Activated T-helper 2 cell treated with anti-CD3 and anti-CD28 coated beads, Interferon-gamma antibody, Interleukin-2, Interleukin-4, amounts not matched to agents 10 μg/mL and 5 μg/mL and 100 μg/mL, durations not matched to agents 14 hours and 24 hours and 36 hours (primary cell): ENCODE data around the gene MEIKIN. TPM values are rescaled to one million over a fixed set of nuclear protein-coding genes. Genes with fewer than 3 reads are reported as not detected.

ENCODE experiments used
- DNase-seq: peaks from one replicate; pipeline ENCODE4 v3.0.0; 2021; ENCODE audit warnings: low spot score
- H3K27ac Mint-ChIP-seq: one replicate; pipeline ENCODE4 v1.8.0; 2021; ENCODE audit warnings: mixed read lengths
- H3K27me3 Mint-ChIP-seq: one replicate; pipeline ENCODE4 v1.8.0; 2021; ENCODE audit warnings: low read depth, mixed read lengths
- H3K36me3 Mint-ChIP-seq: one replicate; pipeline ENCODE4 v1.8.0; 2021; ENCODE audit warnings: low read depth, mixed read lengths
- H3K4me1 Mint-ChIP-seq: one replicate; pipeline ENCODE4 v1.8.0; 2021; ENCODE audit warnings: low read depth, mixed read lengths
- H3K4me3 Mint-ChIP-seq: one replicate; pipeline ENCODE4 v1.8.0; 2021; ENCODE audit warnings: low read depth, mild to moderate bottlenecking, moderate library complexity, mixed read lengths
- H3K9me3 Mint-ChIP-seq: one replicate; pipeline ENCODE4 v1.8.0; 2021; ENCODE audit warnings: mixed read lengths
- intact Hi-C: fragments of 100-400 bp; cut with micrococcal nuclease; formaldehyde crosslinking; loops from one replicate; pipeline ENCODE4 v1.15.1; 2023
- total RNA-seq: library from RNA; stranded (reverse); gene quantifications from 2 replicates; pipeline ENCODE4 v1.2.3, GENCODE V29; 2022

MEIKIN gene
- total RNA-seq, 1 donor from 2014 or later = not detected

- no peak overlapping the region for H3K4me3 Mint-ChIP-seq
- DNase-seq = no peak
- no peaks in the 10 kb centered on the region for H3K9me3 Mint-ChIP-seq
- peaks cover 2% of the 10 kb centered on the region for H3K4me1 Mint-ChIP-seq
- H3K27me3 Mint-ChIP-seq = no peaks in the 10 kb centered on the region
- intact Hi-C loops = no loop called here
- no peak overlapping the region for H3K27ac Mint-ChIP-seq
- peaks cover 3% of the 10 kb centered on the region for H3K36me3 Mint-ChIP-seq
Observed at GRCh38 chr5:131965826-131966415, 20.5 kb upstream of the MEIKIN start.

GRCh38 chr5:131959906-131960305 is 14.4 kb upstream of the MEIKIN start:
- no peaks in the 10 kb centered on the region for H3K9me3 Mint-ChIP-seq
- no peak overlapping the region for H3K4me3 Mint-ChIP-seq
- peaks cover 2% of the 10 kb centered on the region for H3K4me1 Mint-ChIP-seq
- no peaks in the 10 kb centered on the region for H3K27me3 Mint-ChIP-seq
- no peak for DNase-seq
- intact Hi-C loops = no loop called here
- H3K36me3 Mint-ChIP-seq = peaks cover 6% of the 10 kb centered on the region
- H3K27ac Mint-ChIP-seq = no peak overlapping the region

DNA sequence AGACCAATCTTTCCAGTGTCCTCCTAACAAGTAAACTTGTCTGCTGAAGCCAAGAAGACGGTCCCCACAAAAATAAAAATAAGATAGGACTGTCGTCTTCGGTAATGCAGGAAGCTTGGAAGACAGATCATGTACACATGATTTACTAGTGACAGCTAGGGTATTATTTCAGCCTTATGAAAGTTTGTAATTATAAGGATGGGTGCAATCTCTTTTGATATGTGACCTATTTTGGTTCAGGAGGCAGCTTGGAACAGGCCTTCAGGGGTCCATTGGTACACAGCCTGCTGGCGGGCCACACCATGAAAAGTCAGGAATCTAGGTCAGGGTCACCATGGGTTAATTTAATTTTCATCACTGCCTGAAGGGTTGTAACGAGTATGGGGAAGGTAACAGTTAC is 13.7 kb upstream of the MEIKIN start:
- intact Hi-C loops = no loop called here
- Mint-ChIP-seq H3K4me1 (peaks cover 8% of the 10 kb centered on the region), H3K9me3 (no peaks in the 10 kb centered on the region), H3K27ac (no peak overlapping the region), H3K27me3 (no peaks in the 10 kb centered on the region), H3K4me3 (no peak overlapping the region), H3K36me3 (peaks cover 9% of the 10 kb centered on the region)
- no peak for DNase-seq

- intact Hi-C loops = no loop called here
- Mint-ChIP-seq H3K36me3 (peaks cover 9% of the 10 kb centered on the region), H3K4me1 (peaks cover 10% of the 10 kb centered on the region), H3K27me3 (no peaks in the 10 kb centered on the region), H3K9me3 (no peaks in the 10 kb centered on the region), H3K4me3 (no peak overlapping the region), H3K27ac (no peak overlapping the region)
- no peak for DNase-seq
Observed at GRCh38 chr5:131957721-131958441, 12.4 kb upstream of the MEIKIN start.

- Mint-ChIP-seq H3K9me3 (no peaks in the 10 kb centered on the region), H3K27me3 (peaks cover 6% of the 10 kb centered on the region), H3K4me1 (peaks cover 10% of the 10 kb centered on the region), H3K4me3 (no peak overlapping the region), H3K36me3 (peaks cover 9% of the 10 kb centered on the region), H3K27ac (no peak overlapping the region)
- intact Hi-C loops = no loop called here
- no peak for DNase-seq
Observed at GRCh38 chr5:131953969-131954368, 8.5 kb upstream of the MEIKIN start.

- intact Hi-C loops = no loop called here
- H3K9me3 Mint-ChIP-seq = no peaks in the 10 kb centered on the region
Observed at GRCh38 chr5:131952301-131952857, 6.9 kb upstream of the MEIKIN start.

DNA sequence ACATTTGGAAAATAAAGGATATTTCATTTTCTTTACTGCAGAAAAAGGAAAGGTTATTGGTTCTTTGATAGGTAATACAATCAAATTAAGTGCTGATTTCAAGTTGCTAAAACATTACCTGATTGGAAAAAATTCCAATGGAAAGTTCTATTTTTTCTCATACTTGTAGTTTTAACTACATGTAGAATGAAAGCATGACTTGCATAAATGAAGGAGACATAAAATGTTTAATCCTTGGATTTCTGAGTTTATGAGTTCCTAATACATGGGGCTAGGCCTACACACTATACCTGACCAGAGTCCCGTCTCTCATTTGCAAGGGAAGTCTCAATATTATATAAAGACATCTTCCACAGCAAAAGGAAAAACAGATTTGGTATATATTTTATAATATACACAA is 5.2 kb upstream of the MEIKIN start:
- H3K4me3 Mint-ChIP-seq = no peak overlapping the region
- H3K27ac Mint-ChIP-seq = no peak overlapping the region
- peaks cover 8% of the 10 kb centered on the region for H3K4me1 Mint-ChIP-seq
- peaks cover 9% of the 10 kb centered on the region for H3K27me3 Mint-ChIP-seq
- no peak for DNase-seq
- no peaks in the 10 kb centered on the region for H3K9me3 Mint-ChIP-seq
- intact Hi-C loops = no loop called here
- H3K36me3 Mint-ChIP-seq = peaks cover 4% of the 10 kb centered on the region

More at GRCh38 chr5:131952301-131952857, 6.9 kb upstream of the MEIKIN start:
- H3K27ac Mint-ChIP-seq = no peak overlapping the region
- H3K4me1 Mint-ChIP-seq = peaks cover 10% of the 10 kb centered on the region
- DNase-seq = no peak
- peaks cover 5% of the 10 kb centered on the region for H3K36me3 Mint-ChIP-seq
- no peak overlapping the region for H3K4me3 Mint-ChIP-seq
- H3K27me3 Mint-ChIP-seq = peaks cover 9% of the 10 kb centered on the region

DNA sequence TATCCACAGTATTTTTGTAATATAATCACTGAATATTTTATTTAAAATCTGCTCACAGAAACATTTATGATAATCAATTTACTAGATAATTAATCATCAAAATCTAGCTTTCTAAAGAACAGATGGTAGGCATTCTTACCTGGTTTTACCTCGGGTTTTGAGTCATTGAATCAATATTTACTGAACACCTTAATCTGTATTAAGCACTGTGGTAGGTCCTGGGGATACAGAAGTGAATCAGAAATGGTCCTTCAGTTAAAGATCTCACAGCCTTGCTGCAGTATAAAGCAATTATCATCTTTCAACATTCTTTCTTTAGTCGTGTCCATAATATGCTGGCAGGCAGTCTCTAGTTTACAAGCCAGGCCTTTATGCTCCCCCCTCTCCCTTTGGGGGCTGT is 2.0 kb upstream of the MEIKIN start:
- DNase-seq = no peak
- H3K36me3 Mint-ChIP-seq = no peaks in the 10 kb centered on the region
- intact Hi-C loops = no loop called here
- H3K27ac Mint-ChIP-seq = no peak overlapping the region
- no peaks in the 10 kb centered on the region for H3K9me3 Mint-ChIP-seq
- H3K4me1 Mint-ChIP-seq = no peaks in the 10 kb centered on the region
- H3K27me3 Mint-ChIP-seq = peaks cover 12% of the 10 kb centered on the region
- no peak overlapping the region for H3K4me3 Mint-ChIP-seq

DNA sequence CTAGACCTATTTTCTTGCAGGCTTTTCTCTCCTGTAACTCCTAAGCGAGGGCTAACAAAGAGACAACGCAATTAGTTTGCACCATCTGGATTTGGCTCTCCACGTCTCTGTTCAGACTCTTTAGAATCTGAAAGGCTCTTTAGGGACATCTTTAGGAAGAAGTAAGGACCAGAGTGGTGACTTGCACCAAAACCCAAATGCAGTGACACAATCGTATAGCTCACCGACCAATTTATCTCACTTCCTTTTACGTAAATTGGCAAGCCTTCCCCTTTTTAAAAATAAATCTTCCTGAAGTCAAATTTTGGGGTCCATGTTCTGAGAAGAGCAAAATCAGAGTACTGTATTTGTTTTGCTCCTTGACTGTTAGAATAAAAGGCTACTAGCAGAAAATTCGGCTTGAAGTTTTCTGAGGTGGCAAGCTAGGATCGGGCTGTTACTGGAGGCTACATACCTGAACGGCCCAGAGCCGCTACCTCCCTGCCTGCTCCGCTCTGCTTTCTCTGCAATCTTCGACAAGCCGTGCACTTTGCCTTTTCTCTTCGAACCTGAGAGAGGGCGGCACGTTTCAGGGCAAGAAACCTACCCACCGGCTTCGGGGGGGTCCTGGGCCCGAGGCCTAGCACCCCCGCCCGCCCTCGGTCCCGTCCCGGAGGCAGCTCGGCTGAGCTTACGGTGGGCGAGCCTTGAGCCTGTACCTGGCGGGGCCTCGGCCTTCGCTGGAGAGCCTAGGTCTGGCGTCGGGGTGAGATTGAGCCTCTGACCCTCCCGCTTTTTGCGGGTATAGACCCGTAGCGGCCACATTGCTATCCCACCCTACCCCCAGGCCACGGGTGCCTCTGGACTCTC is 537 bp downstream of the MEIKIN start:
- no peaks in the 10 kb centered on the region for H3K36me3 Mint-ChIP-seq
- H3K27ac Mint-ChIP-seq = no peak overlapping the region
- no peaks in the 10 kb centered on the region for H3K4me1 Mint-ChIP-seq
- intact Hi-C loops = no loop called here
- DNase-seq = no peak
- H3K9me3 Mint-ChIP-seq = no peaks in the 10 kb centered on the region
- no peak overlapping the region for H3K4me3 Mint-ChIP-seq
- H3K27me3 Mint-ChIP-seq = peaks cover 25% of the 10 kb centered on the region

GRCh38 chr5:131943916-131944315 is 1.5 kb downstream of the MEIKIN start:
- intact Hi-C loops = no loop called here
- Mint-ChIP-seq H3K9me3 (no peaks in the 10 kb centered on the region), H3K4me3 (no peak overlapping the region), H3K27me3 (peaks cover 23% of the 10 kb centered on the region), H3K4me1 (no peaks in the 10 kb centered on the region), H3K36me3 (no peaks in the 10 kb centered on the region), H3K27ac (no peak overlapping the region)
- no peak for DNase-seq

DNA sequence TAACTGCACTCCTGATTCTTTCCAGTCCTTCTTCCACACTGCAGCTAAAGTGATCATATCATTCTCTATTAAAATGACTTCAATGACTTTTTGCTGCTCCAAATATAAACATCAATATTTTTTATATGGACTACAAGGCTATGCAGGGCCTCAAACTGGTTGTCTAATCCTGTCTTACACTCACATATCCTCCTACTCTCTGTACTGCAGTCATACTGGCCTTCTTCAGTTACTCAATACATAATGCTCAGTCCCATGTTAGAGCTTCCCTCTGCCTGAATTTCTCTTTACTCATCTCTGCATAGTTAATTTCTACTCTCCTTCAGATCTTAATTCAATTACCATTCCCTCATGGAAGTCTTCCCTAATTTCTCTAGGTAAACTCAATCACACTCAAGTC is 3.4 kb downstream of the MEIKIN start:
- Mint-ChIP-seq H3K9me3 (no peaks in the 10 kb centered on the region), H3K36me3 (no peaks in the 10 kb centered on the region), H3K4me1 (no peaks in the 10 kb centered on the region), H3K27ac (no peak overlapping the region), H3K4me3 (no peak overlapping the region), H3K27me3 (peaks cover 20% of the 10 kb centered on the region)
- intact Hi-C loops = no loop called here
- DNase-seq = no peak

- intact Hi-C loops = no loop called here
Observed at GRCh38 chr5:131939690-131940345, 5.6 kb downstream of the MEIKIN start.

More at GRCh38 chr5:131939690-131940345, 5.6 kb downstream of the MEIKIN start:
- Mint-ChIP-seq H3K4me1 (peaks cover 5% of the 10 kb centered on the region), H3K27ac (no peak overlapping the region), H3K27me3 (peaks cover 22% of the 10 kb centered on the region), H3K4me3 (no peak overlapping the region), H3K9me3 (no peaks in the 10 kb centered on the region), H3K36me3 (no peaks in the 10 kb centered on the region)
- DNase-seq = no peak
